K562 (cell line): ENCODE results near the gene PIK3CB. TPM values are rescaled to one million over a fixed set of nuclear protein-coding genes. Genes with fewer than 3 reads are reported as not detected.

Experiments used
- ATAC-seq: fragments of 200-7000 bp; cut with Tn5 transposase; 3 replicates; pipeline ENCODE4 v1.9.1; 2020; ENCODE audit warnings: moderate library complexity
- BruUV-seq: library from RNA; stranded (reverse); fragments of 400-500 nt; replicated peaks from 2 replicates; lab custom pipeline; 2021; lab: Mats Ljungman, UMichigan
- CTCF ChIA-PET: fragments of 300-600 bp; formaldehyde crosslinking; extraction: SDS; loops from one replicate; lab custom pipeline; 2021; ENCODE audit warnings: low intra/inter-chr PET ratio; lab: Yijun Ruan, JAX
- POLR2A ChIA-PET: fragments of 300-600, 350-650 bp; sonication (Branson Sonifier 250); formaldehyde crosslinking; extraction: SDS; loops from one replicate; lab custom pipeline; 2021; ENCODE audit warnings: antibody characterized with exemption, inconsistent platforms; lab: Yijun Ruan, JAX
- DNase-seq, 4 experiments: peaks; one replicate each; pipeline versions ENCODE4 v3.0.0 to v3.0.0-alpha.2; 2011 to 2018; ENCODE audit warnings: low spot score in 3 of 4, mixed read lengths in 3 of 4; ENCODE audit errors: extremely low read depth in 1 of 4
- FAIRE-seq: peaks from 2 replicates; lab custom pipeline; 2011; peaks lifted over from hg19 to GRCh38; lab: Jason Lieb, UNC
- H2AFZ ChIP-seq: 2 replicates; pipeline ENCODE4 v1.6.0; 2011; ENCODE audit warnings: low read depth, low read length, control low read depth, inconsistent platforms
- H3K27ac ChIP-seq: fragments of 200-600 bp; 3 replicates; pipeline ENCODE4 v1.8.0; 2011; ENCODE audit warnings: low read depth, mild to moderate bottlenecking, control low read depth, inconsistent platforms, low read length, moderate library complexity, mixed read lengths; ENCODE audit errors: extremely low read depth
- H3K27me3 ChIP-seq, 2 experiments: fragments of 300-600 bp in 1 of 2; 2 replicates in 1 of 2; 3 replicates in 1 of 2; pipeline versions ENCODE4 v1.6.0 to v1.8.0; 2011; ENCODE audit warnings: inconsistent platforms in 2 of 2, low read length in 2 of 2, mild to moderate bottlenecking in 1 of 2, mixed read lengths in 1 of 2, moderate library complexity in 1 of 2; ENCODE audit not compliant: control insufficient read depth in 2 of 2, insufficient read depth in 2 of 2
- H3K36me3 ChIP-seq: fragments of 300-600 bp; 3 replicates; pipeline ENCODE4 v1.8.0; 2011; ENCODE audit warnings: mild to moderate bottlenecking, low read length, inconsistent platforms; ENCODE audit not compliant: control insufficient read depth, insufficient read depth
- H3K4me1 ChIP-seq, 2 experiments: fragments of 200-600 bp in 1 of 2; replicated peaks in 1 of 2; 2 replicates in 1 of 2; 3 replicates in 1 of 2; pipeline versions ENCODE4 v1.5.1 to v1.8.0; 2011; ENCODE audit warnings: inconsistent platforms in 2 of 2, low read length in 2 of 2, mild to moderate bottlenecking in 1 of 2, mixed read lengths in 1 of 2, moderate library complexity in 1 of 2; ENCODE audit not compliant: control insufficient read depth in 2 of 2, insufficient read depth in 2 of 2
- H3K4me2 ChIP-seq: 2 replicates; pipeline ENCODE4 v1.6.1; 2011; ENCODE audit warnings: low read length, control low read depth, inconsistent platforms, mixed read lengths; ENCODE audit not compliant: insufficient read depth
- H3K4me3 ChIP-seq: fragments of 200-600 bp; sonication (generic), shearing (Covaris generic); 2 replicates; pipeline ENCODE4 v1.5.1; 2016; ENCODE audit warnings: control low read depth, inconsistent platforms
- H3K79me2 ChIP-seq: fragments of 200-600 bp; 3 replicates; pipeline ENCODE4 v1.8.0; 2011; ENCODE audit warnings: low read length, inconsistent platforms; ENCODE audit not compliant: control insufficient read depth, insufficient read depth
- H3K9ac ChIP-seq, 2 experiments: 2 replicates each; pipeline versions ENCODE4 v1.6.0 to v1.6.1; 2011; ENCODE audit warnings: low read depth in 2 of 2, low read length in 2 of 2, control low read depth in 1 of 2, inconsistent platforms in 1 of 2, mild to moderate bottlenecking in 1 of 2, mixed read lengths in 1 of 2; ENCODE audit not compliant: insufficient read depth in 1 of 2
- H3K9me1 ChIP-seq: one replicate; pipeline ENCODE4 v1.6.0; 2011; ENCODE audit warnings: inconsistent platforms, mild to moderate bottlenecking, low read length, moderate library complexity; ENCODE audit not compliant: control insufficient read depth, insufficient read depth
- H3K9me3 ChIP-seq: replicated peaks from 2 replicates; pipeline ENCODE4 v1.5.1; 2011; ENCODE audit warnings: low read depth, low read length, inconsistent platforms; ENCODE audit not compliant: control insufficient read depth, insufficient read depth
- H4K20me1 ChIP-seq: replicated peaks from 2 replicates; pipeline ENCODE4 v1.6.1; 2011; ENCODE audit warnings: low read length, inconsistent platforms, mixed read lengths; ENCODE audit not compliant: control insufficient read depth, insufficient read depth
- DNMT1 ChIP-seq: fragments of 450-650 bp; IDR thresholded peaks from 2 replicates; pipeline ENCODE4 v1.6.1; 2016; ENCODE audit warnings: antibody characterized with exemption, mild to moderate bottlenecking
- HMBOX1 ChIP-seq: sonication (generic); IDR thresholded peaks from 2 replicates; pipeline ENCODE4 v1.6.1; 2016
- ZNF407 ChIP-seq: fragments of 450-650 bp; IDR thresholded peaks from 2 replicates; pipeline ENCODE4 v1.6.1; 2016; ENCODE audit warnings: low read depth
- WGBS: fragments of 100-300 bp; shearing (Covaris generic); methylation state at CpG from one replicate; pipeline ENCODE4 v1.1.6; 2016; ENCODE audit warnings: low coverage, mixed read lengths; ENCODE audit not compliant: insufficient coverage; ENCODE audit errors: missing lambda C conversion rate; 5-methylcytosine and 5-hydroxymethylcytosine counted together
- in situ Hi-C: fragments of 300-500 bp; cut with MboI; formaldehyde crosslinking; loops from 4 replicates; pipeline ENCODE4 v1.15.0; 2018; ENCODE audit warnings: inconsistent platforms, mixed read lengths
- intact Hi-C: fragments of 100-400 bp; cut with micrococcal nuclease; formaldehyde crosslinking; loops from 2 replicates; pipeline ENCODE4 v1.14.2; 2022
- polyA plus RNA-seq, 8 experiments: library from polyadenylated mRNA; depleted of rRNA in 4 of 8; stranded (reverse) in 5 of 8; unstranded in 3 of 8; fragments of >200 nt; fragmentation: Nextera tagmentation in 2 of 8; fragmentation: Illumina TruSeq in 1 of 8; extraction: Ambion mirVana in 2 of 8; extraction: Trizol in 1 of 8; gene quantifications; 2 replicates each; pipeline versions ENCODE4 v1.2.1 to v1.2.3, GENCODE V29; 2011 to 2014; ENCODE audit warnings: inconsistent platforms in 1 of 8, missing spikeins in 1 of 8
- total RNA-seq, 7 experiments: library from RNA; depleted of rRNA in 6 of 7; stranded (reverse); fragments of >200 nt in 6 of 7; fragmentation: Illumina TruSeq in 2 of 7; extraction: Trizol in 2 of 7; gene quantifications; 2 replicates each; pipeline versions ENCODE4 v1.2.1 to v1.2.3, GENCODE V29; 2011 to 2021; ENCODE audit warnings: low replicate concordance in 1 of 7

The PIK3CB gene
- total and polyA plus RNA-seq, 9 of the 15 experiments (the other 6 are each of a cell fraction or from before 2014, with no cell fraction given), result 15.3 to 62.6 (median 28.3) TPM

GRCh38 chr3:138688871-138689299 is 145.8 kb downstream of the PIK3CB start:
- Histone ChIP-seq H3K4me3 (no peak overlapping the region), H2AFZ (no peak overlapping the region), H3K4me2 (no peak overlapping the region), H3K9me1 (no peaks in the 10 kb centered on the region), H3K4me1 (peaks cover 6 to 32% of the 10 kb centered on the region in 2 experiments; a peak in 4 of 5 replicates), H3K9me3 (no peaks in the 10 kb centered on the region), H4K20me1 (no peaks in the 10 kb centered on the region), H3K27ac (no peak overlapping the region), H3K36me3 (peaks cover 77% of the 10 kb centered on the region), H3K9ac (no peak overlapping the region), H3K27me3 (no peaks in the 10 kb centered on the region), H3K79me2 (peaks cover 3% of the 10 kb centered on the region; the same call in 1 of the 3 replicates)
- 60% methylated on average over 5 of the region's 5 CpGs for WGBS
- POLR2A ChIA-PET, result interaction anchor here (0.6 to 1.2 kb wide), 2 partner anchors 12 to 17 kb away, joined by 3 to 5 read pairs; no protein-coding TSS in a partner anchor
- DNase-seq, result peak in 1 of 4 experiments; percentile 41
- CTCF ChIA-PET, result interaction anchor here (0.8 kb wide), 1 partner anchor 228 kb away, joined by 3 read pairs; no protein-coding TSS in a partner anchor
- intact Hi-C loops (no loop called here), in situ Hi-C loops (no loop called here)
- no peak for FAIRE-seq
- no TSS peak for BruUV-seq
- peak; percentile 46 for ATAC-seq
- TF ChIP-seq DNMT1 (no peak), ZNF407 (no peak), HMBOX1 (0 out of 2 replicates have a peak, but pooled peaks have one; percentile 32)
